ENCODE data around the gene EEF1AKMT1.

The EEF1AKMT1 gene

GRCh38 chr13:20767309-20767943 is 6.3 kb downstream of the EEF1AKMT1 start:
- no peak for ATAC-seq
- TF ChIP-seq ZFP30 (CRISPR knock-in tag; IDR thresholded peaks at IDR 0.05) (peak; percentile 90), ARNTL (CRISPR knock-in tag; IDR thresholded peaks at IDR 0.05; ENCODE audit: borderline replicate concordance, low read depth) (no peak), CSRNP3 (CRISPR knock-in tag; IDR thresholded peaks at IDR 0.05) (no peak), GLIS3 (CRISPR knock-in tag; IDR thresholded peaks at IDR 0.05) (no peak), POU6F1 (CRISPR knock-in tag; IDR thresholded peaks at IDR 0.05; ENCODE audit: borderline replicate concordance, low read depth) (no peak)

DNA sequence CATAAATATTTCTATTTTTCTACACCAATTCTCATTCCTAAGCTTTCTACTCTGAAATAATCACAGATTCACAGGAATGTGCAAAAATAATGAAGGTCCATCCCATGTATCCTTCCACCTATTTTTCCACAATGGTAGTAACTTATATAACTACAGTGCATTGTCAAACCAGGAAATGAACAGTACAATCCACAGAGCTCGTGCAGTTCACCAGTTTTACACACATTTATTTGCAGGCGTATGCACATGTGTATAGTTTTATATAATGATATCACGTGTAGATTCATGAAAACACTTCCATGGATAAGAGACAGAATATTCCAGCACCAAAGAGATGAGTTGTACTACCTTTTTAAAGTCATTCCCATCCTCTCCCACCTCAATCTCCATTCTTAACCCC is 12.9 kb downstream of the EEF1AKMT1 start:
- TF ChIP-seq PPARA (CRISPR knock-in tag; IDR thresholded peaks at IDR 0.05; ENCODE audit: borderline replicate concordance) (no peak), ZFP3 (CRISPR knock-in tag; IDR thresholded peaks at IDR 0.05) (no peak)
- no peak for ATAC-seq

DNA sequence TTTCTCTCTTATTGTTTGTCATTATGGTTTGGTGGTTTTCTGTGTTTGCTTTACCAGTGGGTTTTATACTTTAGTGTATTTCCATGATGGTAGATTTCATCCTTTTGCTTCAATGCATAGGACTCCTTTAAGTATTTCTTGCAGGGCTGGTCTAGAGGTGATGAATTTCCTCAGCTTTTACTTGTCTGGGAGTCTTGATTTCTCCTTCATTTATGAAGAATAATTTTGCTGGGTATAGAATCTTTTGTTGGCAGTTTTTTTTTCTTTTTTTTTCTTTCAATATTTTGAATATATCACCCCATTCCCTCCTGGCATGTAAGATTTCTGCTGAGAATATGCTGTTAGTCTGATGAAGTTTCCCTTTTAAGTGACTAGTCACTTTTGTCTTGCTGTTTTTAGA is 19.8 kb downstream of the EEF1AKMT1 start:
- ATAC-seq, result no peak
- TF ChIP-seq ZNF70 (CRISPR knock-in tag; IDR thresholded peaks at IDR 0.05) (no peak), ZFP3 (CRISPR knock-in tag; IDR thresholded peaks at IDR 0.05) (no peak), ESRRG (CRISPR knock-in tag; IDR thresholded peaks at IDR 0.05) (no peak), ARNTL (CRISPR knock-in tag; IDR thresholded peaks at IDR 0.05; ENCODE audit: borderline replicate concordance, low read depth) (no peak), PATZ1 (CRISPR knock-in tag; IDR thresholded peaks at IDR 0.05; ENCODE audit: borderline replicate concordance) (no peak), POU6F1 (CRISPR knock-in tag; IDR thresholded peaks at IDR 0.05; ENCODE audit: borderline replicate concordance, low read depth) (no peak), SNAI2 (CRISPR knock-in tag; IDR thresholded peaks at IDR 0.05) (no peak), ISL1 (CRISPR knock-in tag; IDR thresholded peaks at IDR 0.05) (no peak), ZNF565 (CRISPR knock-in tag; conservative IDR thresholded peaks at IDR 0.05; ENCODE audit: low read depth) (no peak), PPARA (CRISPR knock-in tag; IDR thresholded peaks at IDR 0.05; ENCODE audit: borderline replicate concordance) (no peak), TOX (CRISPR knock-in tag; IDR thresholded peaks at IDR 0.05; ENCODE audit: borderline replicate concordance) (no peak), CSRNP3 (CRISPR knock-in tag; IDR thresholded peaks at IDR 0.05) (no peak), BACH2 (CRISPR knock-in tag; IDR thresholded peaks at IDR 0.05; ENCODE audit: borderline replicate concordance) (no peak)
- TF ChIP-seq, protein P1, sequence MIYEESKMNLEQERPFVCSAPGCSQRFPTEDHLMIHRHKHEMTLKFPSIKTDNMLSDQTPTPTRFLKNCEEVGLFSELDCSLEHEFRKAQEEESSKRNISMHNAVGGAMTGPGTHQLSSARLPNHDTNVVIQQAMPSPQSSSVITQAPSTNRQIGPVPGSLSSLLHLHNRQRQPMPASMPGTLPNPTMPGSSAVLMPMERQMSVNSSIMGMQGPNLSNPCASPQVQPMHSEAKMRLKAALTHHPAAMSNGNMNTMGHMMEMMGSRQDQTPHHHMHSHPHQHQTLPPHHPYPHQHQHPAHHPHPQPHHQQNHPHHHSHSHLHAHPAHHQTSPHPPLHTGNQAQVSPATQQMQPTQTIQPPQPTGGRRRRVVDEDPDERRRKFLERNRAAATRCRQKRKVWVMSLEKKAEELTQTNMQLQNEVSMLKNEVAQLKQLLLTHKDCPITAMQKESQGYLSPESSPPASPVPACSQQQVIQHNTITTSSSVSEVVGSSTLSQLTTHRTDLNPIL (CRISPR knock-in tag; IDR thresholded peaks at IDR 0.05; ENCODE audit: low read depth), result no peak

DNA sequence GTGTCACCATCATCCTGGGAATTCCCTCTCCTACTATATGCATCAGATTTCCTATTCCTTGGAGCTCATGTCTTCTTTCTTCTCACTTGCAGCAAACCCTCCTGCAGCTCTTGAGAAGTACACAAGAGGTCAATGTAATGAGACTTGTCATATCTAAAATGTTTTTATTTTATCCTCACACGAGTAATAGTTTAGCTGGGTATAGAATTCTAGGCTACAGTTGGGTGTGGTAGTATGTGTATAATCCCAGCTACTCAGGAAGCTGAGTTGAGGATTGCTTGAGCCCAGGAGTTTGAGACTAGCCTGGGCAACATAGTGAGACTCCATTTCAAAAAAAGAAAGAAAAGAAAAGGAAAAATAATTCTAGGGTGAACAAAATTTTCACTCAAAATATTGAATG is 24.4 kb downstream of the EEF1AKMT1 start:
- ATAC-seq, result no peak
- TF ChIP-seq ARNTL (CRISPR knock-in tag; IDR thresholded peaks at IDR 0.05; ENCODE audit: borderline replicate concordance, low read depth) (no peak), POU6F1 (CRISPR knock-in tag; IDR thresholded peaks at IDR 0.05; ENCODE audit: borderline replicate concordance, low read depth) (no peak), SNAI2 (CRISPR knock-in tag; IDR thresholded peaks at IDR 0.05) (no peak), PPARA (CRISPR knock-in tag; IDR thresholded peaks at IDR 0.05; ENCODE audit: borderline replicate concordance) (no peak), TCF4 (CRISPR knock-in tag; IDR thresholded peaks at IDR 0.05; ENCODE audit: borderline replicate concordance) (no peak), OSR1 (CRISPR knock-in tag; IDR thresholded peaks at IDR 0.05) (no peak), TOX (CRISPR knock-in tag; IDR thresholded peaks at IDR 0.05; ENCODE audit: borderline replicate concordance) (no peak), CSRNP3 (CRISPR knock-in tag; IDR thresholded peaks at IDR 0.05) (no peak), ZNF8 (CRISPR knock-in tag; IDR thresholded peaks at IDR 0.05) (no peak), CSDC2 (CRISPR knock-in tag; IDR thresholded peaks at IDR 0.05) (no peak), ZNF70 (CRISPR knock-in tag; IDR thresholded peaks at IDR 0.05) (no peak)
- TF ChIP-seq, protein P1 (CRISPR knock-in tag; IDR thresholded peaks at IDR 0.05; ENCODE audit: low read depth), result no peak

All from SK-N-SH treated with all-trans-retinoic acid at 6 μM for 48 hours (cell line).